Loucy (cell line): Measurements from ENCODE around the gene HEPACAM.

Experiments used
- H2AFZ ChIP-seq: fragments of 200-600 bp; sonication (generic); 2 replicates; pipeline ENCODE4 v1.6.0; 2016; ENCODE audit warnings: antibody characterized with exemption, mild to moderate bottlenecking, low read length, moderate library complexity
- H3F3A ChIP-seq: fragments of 200-600 bp; 2 replicates; pipeline ENCODE4 v1.6.0; 2016; ENCODE audit warnings: antibody characterized with exemption, low read depth, mild to moderate bottlenecking
- H3K27me3 ChIP-seq: fragments of 200-600 bp; sonication (generic); 2 replicates; pipeline ENCODE4 v1.6.1; 2014; ENCODE audit warnings: low read length, mild to moderate bottlenecking; ENCODE audit not compliant: insufficient read depth, poor library complexity, severe bottlenecking
- H3K36me3 ChIP-seq: fragments of 200-600 bp; sonication (generic); 2 replicates; pipeline ENCODE4 v1.6.1; 2016; ENCODE audit warnings: low read length; ENCODE audit not compliant: insufficient read depth
- H3K4me1 ChIP-seq: fragments of 200-600 bp; sonication (generic); 2 replicates; pipeline ENCODE4 v1.5.1; 2014; ENCODE audit warnings: low read length, mild to moderate bottlenecking; ENCODE audit not compliant: insufficient read depth, poor library complexity, severe bottlenecking
- H3K4me2 ChIP-seq: fragments of 200-600 bp; sonication (generic); 2 replicates; pipeline ENCODE4 v1.6.0; 2014; ENCODE audit warnings: antibody characterized with exemption, low read length, low read depth, mild to moderate bottlenecking; ENCODE audit not compliant: poor library complexity, severe bottlenecking
- H3K4me3 ChIP-seq: fragments of 200-600 bp; sonication (generic); 2 replicates; pipeline ENCODE4 v1.5.1; 2014; ENCODE audit warnings: low read length, mild to moderate bottlenecking, mixed read lengths; ENCODE audit not compliant: poor library complexity, severe bottlenecking
- H3K79me2 ChIP-seq: fragments of 200-600 bp; sonication (generic); 2 replicates; pipeline ENCODE4 v1.6.1; 2014; ENCODE audit warnings: low read length; ENCODE audit not compliant: insufficient read depth
- H3K9ac ChIP-seq: fragments of 200-600 bp; sonication (generic); 2 replicates; pipeline ENCODE4 v1.6.0; 2014; ENCODE audit warnings: mild to moderate bottlenecking, low read depth, low read length, moderate library complexity; ENCODE audit not compliant: poor library complexity, severe bottlenecking
- H3K9me2 ChIP-seq: fragments of 200-600 bp; sonication (generic); replicated peaks from 2 replicates; pipeline ENCODE4 v1.6.1; 2016; ENCODE audit warnings: low read depth, low read length, mixed read lengths
- H3K9me3 ChIP-seq: fragments of 200-600 bp; sonication (generic); 2 replicates; pipeline ENCODE4 v1.6.1; 2014; ENCODE audit warnings: mild to moderate bottlenecking, antibody characterized with exemption, low read length, low read depth; ENCODE audit not compliant: insufficient read depth
- H4K20me1 ChIP-seq: fragments of 200-600 bp; sonication (generic); 2 replicates; pipeline ENCODE4 v1.6.0; 2014; ENCODE audit warnings: antibody characterized with exemption, low read length, mild to moderate bottlenecking; ENCODE audit not compliant: insufficient read depth, poor library complexity, severe bottlenecking
- EZH2phosphoT487 ChIP-seq: fragments of 200-600 bp; IDR thresholded peaks from 2 replicates; pipeline ENCODE4 v1.6.1; 2018; ENCODE audit warnings: antibody characterized with exemption, mild to moderate bottlenecking, moderate library complexity, borderline replicate concordance
- TF ChIP-seq, protein P1 (sequence below): fragments of 200-600 bp; sonication (generic); conservative IDR thresholded peaks from 2 replicates; pipeline ENCODE4 v1.5.1; 2014; ENCODE audit warnings: mild to moderate bottlenecking, antibody characterized with exemption, low read length

The HEPACAM gene

DNA sequence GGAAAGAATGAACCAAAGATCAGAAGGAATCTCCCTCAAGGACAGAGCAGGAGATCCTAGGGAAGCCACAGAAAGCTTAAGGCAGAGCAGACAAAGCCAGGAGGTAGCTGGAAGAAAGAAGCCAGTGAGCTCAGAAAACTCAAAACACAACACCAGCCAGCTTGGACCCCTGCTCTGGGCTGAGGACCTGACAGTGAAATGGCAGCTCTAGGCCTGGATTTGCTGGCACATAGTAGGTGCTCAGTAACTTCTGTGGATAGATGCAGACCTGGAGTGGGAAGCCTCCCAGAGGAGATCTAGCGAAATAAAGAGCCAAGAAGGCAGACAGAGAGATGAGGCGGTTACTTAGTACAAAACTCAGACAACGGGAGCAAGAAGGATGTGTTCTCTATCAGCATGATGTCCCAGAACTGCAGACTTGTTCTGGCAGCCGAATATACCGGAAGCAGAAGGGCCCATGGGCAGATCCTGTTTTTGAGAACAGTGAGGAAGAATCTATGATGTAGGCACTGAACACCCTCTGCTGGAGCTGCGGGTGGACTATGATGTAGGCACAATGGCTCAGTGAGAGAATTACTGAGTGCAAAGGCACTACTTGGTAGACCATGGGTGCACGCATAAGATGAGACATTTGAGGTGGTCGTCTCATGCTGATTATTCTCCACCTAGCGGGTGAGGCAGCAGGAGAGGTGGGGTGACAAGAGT lies 42.9 kb downstream of the HEPACAM start:
- no peaks in the 10 kb centered on the region for H3K36me3 ChIP-seq
- H3K9ac ChIP-seq, result no peak overlapping the region
- H4K20me1 ChIP-seq, result no peaks in the 10 kb centered on the region
- H3F3A ChIP-seq, result no peaks in the 10 kb centered on the region
- H3K79me2 ChIP-seq, result no peaks in the 10 kb centered on the region
- no peak overlapping the region for H3K4me3 ChIP-seq
- TF ChIP-seq EZH2phosphoT487, result no peak
- TF ChIP-seq, protein P1, sequence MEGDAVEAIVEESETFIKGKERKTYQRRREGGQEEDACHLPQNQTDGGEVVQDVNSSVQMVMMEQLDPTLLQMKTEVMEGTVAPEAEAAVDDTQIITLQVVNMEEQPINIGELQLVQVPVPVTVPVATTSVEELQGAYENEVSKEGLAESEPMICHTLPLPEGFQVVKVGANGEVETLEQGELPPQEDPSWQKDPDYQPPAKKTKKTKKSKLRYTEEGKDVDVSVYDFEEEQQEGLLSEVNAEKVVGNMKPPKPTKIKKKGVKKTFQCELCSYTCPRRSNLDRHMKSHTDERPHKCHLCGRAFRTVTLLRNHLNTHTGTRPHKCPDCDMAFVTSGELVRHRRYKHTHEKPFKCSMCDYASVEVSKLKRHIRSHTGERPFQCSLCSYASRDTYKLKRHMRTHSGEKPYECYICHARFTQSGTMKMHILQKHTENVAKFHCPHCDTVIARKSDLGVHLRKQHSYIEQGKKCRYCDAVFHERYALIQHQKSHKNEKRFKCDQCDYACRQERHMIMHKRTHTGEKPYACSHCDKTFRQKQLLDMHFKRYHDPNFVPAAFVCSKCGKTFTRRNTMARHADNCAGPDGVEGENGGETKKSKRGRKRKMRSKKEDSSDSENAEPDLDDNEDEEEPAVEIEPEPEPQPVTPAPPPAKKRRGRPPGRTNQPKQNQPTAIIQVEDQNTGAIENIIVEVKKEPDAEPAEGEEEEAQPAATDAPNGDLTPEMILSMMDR, result no peak
- H3K4me1 ChIP-seq, result no peaks in the 10 kb centered on the region
- H2AFZ ChIP-seq, result no peak overlapping the region
- H3K27me3 ChIP-seq, result no peaks in the 10 kb centered on the region
- no peaks in the 10 kb centered on the region for H3K9me2 ChIP-seq
- H3K9me3 ChIP-seq, result no peaks in the 10 kb centered on the region
- no peak overlapping the region for H3K4me2 ChIP-seq

DNA sequence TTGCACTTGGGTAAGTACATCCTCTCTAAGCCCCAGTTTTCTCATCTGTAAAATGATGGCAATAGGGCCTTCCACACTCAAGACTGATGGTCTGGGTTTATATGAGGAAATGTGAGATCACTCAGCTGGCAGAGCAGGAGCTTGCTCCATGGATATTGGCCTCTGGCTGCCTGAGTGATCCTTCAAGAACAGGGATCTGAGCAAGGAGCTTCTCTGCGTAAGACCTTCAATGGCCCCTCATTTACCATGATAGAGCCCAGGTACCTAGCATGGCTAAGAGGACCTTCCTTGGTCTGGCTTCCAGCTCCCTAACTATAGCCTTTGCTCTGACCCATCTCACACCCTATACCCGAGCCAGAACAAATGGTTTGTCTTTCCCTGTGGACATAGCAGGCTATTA lies 43.7 kb downstream of the HEPACAM start:
- no peaks in the 10 kb centered on the region for H3K9me2 ChIP-seq
- no peaks in the 10 kb centered on the region for H3F3A ChIP-seq
- TF ChIP-seq EZH2phosphoT487, result no peak
- TF ChIP-seq, protein P1, result no peak
- no peaks in the 10 kb centered on the region for H3K4me1 ChIP-seq
- no peak overlapping the region for H3K9ac ChIP-seq
- H3K79me2 ChIP-seq, result no peaks in the 10 kb centered on the region
- no peak overlapping the region for H2AFZ ChIP-seq
- no peaks in the 10 kb centered on the region for H3K9me3 ChIP-seq
- H4K20me1 ChIP-seq, result no peaks in the 10 kb centered on the region
- no peak overlapping the region for H3K4me2 ChIP-seq
- no peaks in the 10 kb centered on the region for H3K36me3 ChIP-seq
- no peak overlapping the region for H3K4me3 ChIP-seq
- no peaks in the 10 kb centered on the region for H3K27me3 ChIP-seq

DNA sequence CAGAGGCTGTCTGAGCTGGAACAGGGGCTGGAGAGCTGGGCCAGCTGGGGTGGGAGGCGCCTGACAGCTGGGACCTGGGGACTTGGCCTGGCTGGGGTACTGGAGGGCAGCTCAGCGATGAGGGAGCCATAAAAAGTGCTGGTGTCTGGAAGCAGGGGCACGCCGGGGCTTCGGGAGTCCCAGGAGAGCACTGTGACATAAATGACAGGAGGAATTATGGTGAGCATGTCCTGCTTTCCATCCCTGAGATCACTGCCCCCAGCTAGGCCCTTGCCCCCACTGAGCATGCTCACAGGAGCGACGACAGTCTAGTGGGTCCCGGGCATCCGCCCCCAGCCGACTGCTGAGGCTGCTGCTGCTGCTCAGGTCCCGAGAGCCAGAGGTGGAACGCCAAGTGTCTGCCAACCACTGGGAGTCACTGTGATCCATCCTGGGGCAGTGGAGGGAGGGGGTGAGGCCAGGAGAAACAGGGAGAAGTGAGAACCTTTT lies 44.4 kb downstream of the HEPACAM start:
- Histone ChIP-seq H4K20me1 (no peaks in the 10 kb centered on the region), H3K4me3 (no peak overlapping the region), H3F3A (no peaks in the 10 kb centered on the region), H3K9me2 (no peaks in the 10 kb centered on the region), H3K79me2 (no peaks in the 10 kb centered on the region), H3K9me3 (no peaks in the 10 kb centered on the region), H3K9ac (no peak overlapping the region), H3K27me3 (no peaks in the 10 kb centered on the region), H3K4me2 (no peak overlapping the region), H3K4me1 (no peaks in the 10 kb centered on the region), H3K36me3 (no peaks in the 10 kb centered on the region), H2AFZ (no peak overlapping the region)
- TF ChIP-seq, protein P1, result no peak
- TF ChIP-seq EZH2phosphoT487, result no peak
